AG08396 (cell line): Measurements from ENCODE around the gene IP6K1.
A peak's percentile ranks its signal among the peaks of the same experiment; 100 is the strongest.
"Not testable (repeated sequence)": the region's sequence is repeated elsewhere in the genome, so short reads cannot be mapped to it uniquely, and the experiment has no call there.

Experiments used
- DNase-seq: peaks from one replicate; pipeline ENCODE4 v3.0.0; 2012; ENCODE audit warnings: low spot score, mixed read lengths

Gene IP6K1

DNA sequence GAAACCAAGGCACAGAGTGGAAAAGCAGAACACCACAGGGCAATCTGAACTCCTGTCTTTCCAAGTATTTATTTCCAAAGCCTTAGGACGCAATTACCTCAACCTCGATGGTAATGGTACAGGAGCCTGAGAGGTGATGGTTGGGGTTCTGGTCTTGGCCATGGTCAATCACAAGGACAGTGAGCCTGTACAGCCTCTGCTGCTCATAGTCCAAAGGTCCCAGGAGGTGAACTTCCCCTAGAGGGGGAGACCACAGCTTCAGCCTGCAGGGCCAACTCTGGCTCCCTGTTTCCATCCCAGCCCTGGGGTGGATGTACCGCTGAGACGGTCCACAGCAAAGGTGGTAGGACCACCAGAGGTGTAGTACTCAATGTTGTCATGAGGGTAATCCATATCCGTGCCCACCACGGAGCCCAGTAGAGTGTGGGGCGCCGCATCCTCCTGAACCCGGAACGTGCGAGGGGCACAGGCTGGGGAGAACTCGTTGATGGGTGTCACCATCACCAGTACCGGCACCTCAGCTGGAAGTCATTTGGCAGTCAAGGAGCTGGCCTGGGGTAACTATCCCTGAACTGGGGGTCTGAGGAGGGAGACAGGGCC lies 7.2 kb upstream of the IP6K1 start:
- DNase-seq: no peak

DNA sequence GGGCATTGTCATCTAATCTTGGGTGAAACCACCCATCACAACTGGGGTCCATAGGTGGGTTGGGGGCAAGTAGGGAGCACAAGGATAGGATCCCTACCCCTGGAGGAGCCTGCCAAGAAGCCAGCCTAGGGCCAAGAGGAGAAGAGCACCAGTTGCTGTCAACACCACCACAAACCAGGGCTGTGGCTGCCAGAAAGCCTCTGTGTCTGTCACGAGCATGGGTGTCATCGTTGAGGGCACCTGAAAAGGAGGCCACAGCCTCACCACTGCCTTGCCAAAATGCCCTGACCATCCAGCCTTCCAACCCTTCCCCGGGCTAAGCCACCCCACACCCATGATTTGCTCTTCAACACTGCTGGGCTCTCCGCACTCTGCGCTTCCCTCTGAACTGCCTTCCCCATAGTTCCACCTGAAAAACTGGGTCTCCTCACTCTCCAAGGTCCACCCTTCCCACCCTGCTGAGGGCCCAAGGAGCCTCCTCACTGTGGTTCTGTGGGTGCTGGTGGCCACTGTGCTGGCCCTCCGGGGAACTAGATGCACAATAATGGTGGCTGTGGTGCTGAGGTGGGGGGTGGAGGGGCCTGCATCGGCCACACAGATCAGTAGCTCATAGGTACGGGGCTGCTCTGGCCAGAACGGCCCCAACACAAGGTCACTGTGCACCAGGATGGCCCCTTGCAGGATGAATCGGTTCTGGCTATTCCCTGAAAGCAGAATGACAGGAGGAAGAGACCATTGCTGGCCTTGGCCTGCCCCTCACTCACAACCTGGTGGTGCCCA lies 6.2 kb upstream of the IP6K1 start:
- DNase-seq: no peak

DNA sequence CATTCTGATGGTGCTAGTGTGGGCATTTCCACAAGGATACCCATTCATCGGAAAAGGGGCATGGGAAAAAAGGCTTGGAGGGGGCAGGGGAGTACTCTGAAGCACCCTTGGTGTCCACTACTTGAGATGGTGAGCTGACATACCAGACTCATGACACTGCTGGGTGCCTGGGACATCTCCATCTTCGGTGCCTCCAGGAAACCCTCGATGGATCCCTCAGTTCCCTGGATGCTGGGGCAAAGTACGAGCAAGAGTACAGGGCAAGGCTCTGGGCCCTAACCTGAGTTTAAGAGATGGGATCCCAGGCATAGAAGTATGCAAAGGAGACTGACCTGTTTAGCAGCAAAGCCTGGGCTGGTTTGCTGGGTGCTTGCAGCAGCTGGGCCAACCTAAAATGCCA lies 5.2 kb upstream of the IP6K1 start:
- DNase-seq: no peak

DNA sequence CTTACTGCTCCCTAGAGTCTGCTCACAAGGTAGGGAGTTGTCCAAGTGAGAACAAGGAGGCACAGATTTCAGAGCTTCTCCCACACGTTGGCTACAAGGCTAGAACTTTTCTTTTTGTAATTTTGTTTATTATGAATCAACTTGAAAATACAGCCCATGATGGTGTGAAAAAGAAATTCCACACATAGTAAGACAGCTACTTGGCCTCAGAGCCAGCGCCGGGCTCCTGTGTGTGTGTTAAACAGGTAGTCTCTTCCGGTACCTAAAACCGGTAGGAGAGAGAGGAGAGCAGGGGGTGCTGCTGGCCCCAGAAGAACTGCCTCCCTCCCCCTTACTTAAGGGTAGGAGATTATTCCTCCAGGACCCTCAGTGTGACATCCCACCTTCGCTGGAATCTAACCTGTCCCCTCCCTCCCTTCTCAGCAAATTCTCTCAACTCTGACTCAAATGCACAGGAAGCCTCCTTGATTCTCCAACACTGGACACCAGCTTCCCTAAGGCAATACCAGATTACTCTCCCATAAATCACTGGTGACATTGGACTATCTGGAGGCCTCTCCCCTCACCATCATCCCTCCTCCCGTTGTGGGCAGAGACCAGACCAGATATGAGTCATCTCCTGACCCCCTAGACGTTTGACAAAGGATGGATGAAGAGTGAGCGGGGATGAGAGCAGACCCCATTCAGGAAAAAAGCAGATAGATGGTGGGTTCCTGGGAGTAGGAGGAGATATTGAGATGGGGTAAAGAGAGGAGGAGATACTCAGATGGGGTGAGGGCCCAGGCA lies 4.5 kb upstream of the IP6K1 start:
- DNase-seq: no peak

DNA sequence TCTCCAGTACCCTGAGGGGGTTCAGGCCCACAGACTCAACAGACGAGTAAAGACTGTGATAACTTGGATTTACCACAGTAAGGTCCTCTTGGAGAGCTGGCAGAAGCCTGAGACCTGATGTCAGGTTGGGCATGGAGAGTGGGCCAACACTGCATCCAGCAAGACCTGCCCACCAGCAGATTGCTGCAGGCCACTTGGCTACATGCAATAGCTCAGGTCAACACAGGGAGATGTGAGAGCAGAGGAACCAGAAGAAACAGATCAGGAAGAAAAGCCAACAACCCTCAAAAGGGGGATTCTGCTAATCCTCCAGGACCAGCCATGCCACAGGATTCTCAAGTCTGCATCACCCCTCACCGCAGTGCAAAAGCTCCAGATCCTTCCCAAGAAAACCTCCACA lies 1.7 kb upstream of the IP6K1 start:
- no peak for DNase-seq

DNA sequence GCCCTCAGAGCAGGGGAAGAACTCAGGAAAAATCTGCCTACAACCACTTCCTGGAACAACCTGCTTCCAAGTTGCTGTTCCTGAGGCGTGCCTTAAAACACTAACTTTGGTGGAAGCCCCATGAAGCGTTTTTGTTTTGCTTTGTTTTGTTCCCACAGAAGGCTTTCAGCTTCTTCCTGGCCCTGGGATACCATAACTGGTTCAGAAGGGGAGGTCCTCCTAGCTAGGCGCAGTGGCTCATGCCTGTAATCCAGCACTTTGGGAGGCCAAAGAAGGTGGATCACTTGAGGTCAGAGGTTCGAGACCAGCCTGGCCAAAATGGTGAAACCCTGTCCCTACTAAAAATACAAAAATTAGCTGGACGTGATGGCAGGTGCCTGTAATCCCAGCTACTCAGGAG lies 1.2 kb upstream of the IP6K1 start:
- DNase-seq: no peak

DNA sequence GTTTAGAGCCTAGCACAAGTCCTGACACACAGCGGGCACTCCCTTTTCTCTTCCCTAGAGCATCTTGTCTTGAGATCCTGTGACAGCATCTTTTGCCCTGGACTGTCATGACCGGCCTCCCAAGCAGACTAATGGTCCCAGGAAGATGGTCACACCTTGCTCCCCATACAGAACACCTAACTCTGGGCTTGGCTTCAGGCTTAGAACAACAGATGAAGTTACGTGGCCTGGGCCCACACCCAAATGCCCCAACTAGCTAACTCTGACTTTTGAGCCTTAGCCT lies 781 bp upstream of the IP6K1 start:
- no peak for DNase-seq

DNA sequence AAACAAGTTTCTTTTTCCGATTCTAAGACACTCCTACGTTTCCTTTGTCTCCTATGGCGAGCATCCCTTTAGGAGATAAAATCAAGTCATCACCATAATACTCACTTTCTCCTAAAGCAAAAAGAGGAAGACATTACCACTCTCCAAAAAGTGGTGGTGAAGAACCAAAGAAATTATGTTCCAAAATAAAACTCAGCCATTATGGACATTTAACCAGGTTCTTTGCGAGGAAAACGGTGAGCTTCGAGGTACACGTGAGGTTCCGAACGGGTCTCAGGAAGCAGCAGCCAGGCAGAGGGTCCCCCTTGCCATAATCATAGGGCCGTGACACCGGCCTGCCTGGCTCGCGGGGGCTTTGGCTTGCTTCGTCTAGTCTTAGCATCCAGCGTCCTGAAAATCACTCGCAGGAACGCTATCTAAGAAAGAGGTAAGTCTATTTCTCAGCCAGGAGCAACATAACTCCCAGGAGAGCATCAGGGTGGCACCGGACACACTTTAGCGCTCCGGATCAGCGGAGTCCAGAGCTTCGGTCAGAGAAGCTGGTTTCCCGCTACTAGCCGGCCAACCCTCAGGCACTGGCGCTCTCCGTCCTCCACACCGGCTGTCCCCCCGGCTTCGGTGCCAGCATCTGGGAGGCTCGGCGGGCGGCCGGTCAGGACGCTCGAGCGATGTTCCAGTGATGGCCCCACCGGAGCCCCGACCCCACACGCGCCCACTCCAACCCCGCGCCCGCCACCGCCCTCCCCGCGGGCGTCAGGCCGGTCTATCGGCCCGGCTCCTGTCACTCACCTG lies 581 bp downstream of the IP6K1 start:
- DNase-seq: peak; percentile 53

DNA sequence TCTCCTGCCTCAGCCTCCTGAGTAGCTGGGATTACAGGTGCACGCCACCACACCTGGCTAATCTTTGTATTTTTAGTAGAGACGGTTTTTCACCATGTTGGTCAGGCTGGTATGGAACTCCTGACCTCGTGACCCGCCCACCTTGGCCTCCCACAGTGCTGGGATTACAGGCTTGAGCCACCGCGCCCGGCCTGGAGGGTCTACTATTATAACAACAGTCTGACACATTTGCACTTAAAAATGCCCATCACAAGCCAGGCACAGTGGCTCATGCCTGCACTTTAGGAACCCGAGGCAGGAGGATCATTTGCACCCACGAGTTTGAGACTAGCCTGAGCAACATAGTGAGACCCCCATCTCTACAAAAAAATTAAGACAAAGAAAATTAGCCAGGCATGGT lies 4.1 kb downstream of the IP6K1 start:
- DNase-seq: not testable (repeated sequence)

DNA sequence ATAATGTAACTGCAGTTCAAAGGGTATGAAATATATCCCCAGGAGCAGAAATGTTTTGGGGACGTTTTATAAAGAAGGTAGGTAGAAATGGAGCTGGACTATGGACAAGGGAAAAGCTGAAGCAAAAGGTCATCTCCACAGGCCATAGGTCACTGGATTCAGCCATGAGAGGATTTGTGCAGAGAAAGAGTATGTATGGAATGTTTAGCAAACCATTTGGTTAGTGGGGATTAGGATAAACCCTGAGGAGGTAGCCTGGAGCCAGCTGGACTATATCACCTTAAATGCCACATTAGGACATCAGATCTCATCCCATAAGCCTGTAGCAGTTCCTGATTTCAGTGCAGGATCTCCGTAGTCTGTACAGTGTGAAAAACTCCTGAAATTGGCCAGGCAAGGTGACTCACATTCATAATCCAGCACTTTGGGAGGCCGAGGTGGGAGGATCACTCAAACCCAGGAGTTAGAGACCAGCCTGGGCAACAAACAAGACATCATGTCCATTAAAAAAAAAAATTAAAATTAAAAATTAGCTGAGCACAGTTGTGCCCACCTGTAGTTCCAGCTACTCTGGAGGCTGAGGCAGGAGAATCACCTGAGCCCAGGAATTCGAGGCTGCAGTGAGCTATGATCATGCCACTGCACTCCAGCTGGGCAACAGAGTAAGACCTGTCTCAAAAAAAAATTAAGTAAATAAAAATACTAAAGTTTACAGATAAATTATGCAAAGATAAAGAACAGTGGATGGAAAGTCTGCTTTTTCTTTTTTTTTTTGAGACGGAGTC lies 4.7 kb downstream of the IP6K1 start:
- no peak for DNase-seq

DNA sequence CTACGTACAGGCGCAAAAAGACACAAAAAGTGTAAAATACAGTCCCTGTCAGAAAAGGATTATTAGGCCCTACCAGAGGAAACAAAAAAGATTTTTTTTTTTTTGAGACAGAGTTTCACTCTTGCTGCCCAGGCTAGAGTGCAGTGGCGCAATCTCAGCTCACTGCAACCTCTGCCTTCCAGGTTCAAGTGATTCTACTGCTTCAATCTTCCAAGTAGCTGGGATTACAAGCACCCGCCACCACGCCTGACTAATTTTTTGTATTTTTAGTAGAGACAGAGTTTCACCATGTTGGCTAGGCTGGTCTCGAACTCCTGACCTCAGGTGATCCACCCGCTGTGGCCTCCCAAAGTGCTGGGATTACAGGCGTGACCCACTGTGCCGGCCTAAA lies 5.4 kb downstream of the IP6K1 start:
- not testable (repeated sequence) for DNase-seq

DNA sequence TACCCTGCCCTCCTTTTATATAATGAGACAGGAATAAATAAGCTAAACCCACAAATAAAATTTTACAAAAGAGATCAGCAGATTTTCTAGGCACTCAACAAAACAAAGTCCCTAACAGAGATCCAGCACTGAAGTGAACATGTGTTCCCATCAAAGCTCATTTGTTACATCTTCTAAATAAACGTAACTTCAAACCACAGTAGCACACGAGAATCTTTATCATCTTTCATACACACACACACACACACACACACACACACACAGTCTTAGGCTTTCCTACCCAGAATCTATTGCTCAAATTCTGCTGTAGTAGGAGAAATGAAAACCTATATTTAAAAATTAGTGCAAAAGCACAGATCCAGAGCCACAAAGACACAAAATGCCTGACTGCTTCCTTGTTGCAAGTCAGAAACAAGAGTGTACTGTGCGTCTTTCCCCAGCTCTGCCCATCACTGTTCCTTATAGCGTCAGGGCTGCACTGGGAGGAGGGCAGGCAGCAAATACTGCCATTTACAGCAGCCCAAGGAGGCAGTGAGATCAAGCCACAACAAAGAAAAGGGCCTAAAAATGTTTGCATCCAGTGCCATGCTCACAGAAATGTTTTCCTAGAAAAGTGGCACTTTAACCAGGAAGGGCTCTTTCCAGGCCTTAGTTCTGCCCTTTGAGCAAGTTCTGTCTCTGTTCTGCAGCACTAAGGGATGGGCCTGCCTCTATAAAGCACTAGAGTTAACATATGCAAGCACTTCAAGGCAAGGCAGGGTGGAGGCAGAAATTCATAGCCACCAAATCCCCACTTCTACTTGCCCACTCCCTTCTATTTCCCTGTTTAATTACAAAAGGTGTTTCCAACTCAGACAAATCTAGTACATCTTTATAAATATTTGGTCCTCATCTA lies 6.0 kb downstream of the IP6K1 start:
- no peak for DNase-seq

DNA sequence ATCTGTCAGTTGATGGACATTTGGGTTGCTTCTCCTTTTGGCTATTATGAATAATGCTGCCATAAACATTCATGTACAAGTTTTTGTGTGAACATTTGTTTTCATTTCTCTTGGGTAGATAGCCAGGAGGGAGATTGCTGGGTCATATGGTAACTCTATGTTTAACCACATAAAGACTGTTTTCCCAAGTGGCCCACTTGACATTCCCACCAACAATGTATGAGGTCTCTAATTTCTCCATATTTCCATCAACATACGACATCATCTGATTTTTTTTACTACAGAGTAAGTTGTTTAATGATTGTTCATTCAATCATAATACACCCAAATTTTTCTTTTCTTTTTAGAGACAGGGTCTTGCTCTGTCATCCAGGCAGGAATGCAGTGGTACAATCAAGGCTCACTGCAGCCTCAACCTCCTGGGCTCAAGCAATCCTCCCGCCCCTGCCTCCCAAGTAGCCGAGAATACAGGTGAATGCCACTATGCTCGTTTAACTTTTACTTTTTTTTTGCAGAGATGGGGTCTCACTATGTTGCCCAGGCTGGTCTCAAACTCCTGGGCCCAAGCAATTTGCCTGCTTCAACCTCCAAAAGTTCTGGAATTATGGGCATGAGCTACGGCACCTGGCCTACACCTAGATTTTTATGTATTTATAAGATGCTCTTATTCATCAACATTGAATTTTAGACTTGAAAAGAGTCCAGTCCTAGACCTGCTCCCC lies 6.8 kb downstream of the IP6K1 start:
- no peak for DNase-seq

DNA sequence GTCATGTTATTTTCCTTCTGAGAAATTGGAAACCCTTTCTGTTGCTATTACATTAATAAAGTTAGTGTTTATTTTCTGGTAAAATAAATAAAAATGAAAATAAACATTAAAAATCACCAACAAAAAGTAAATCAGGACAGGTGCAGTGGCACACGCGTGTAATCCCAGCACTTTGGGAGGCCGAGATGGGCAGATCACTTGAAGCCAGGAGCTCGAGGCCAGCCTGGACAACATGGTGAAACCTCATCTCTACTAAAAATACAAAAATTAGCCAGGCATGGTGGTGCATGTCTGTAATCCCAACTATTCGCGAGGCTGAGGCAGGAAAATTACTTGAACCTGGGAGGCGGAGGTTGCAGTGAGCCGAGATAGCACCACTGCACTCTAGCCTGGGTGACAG lies 10.2 kb downstream of the IP6K1 start:
- not testable (repeated sequence) for DNase-seq

DNA sequence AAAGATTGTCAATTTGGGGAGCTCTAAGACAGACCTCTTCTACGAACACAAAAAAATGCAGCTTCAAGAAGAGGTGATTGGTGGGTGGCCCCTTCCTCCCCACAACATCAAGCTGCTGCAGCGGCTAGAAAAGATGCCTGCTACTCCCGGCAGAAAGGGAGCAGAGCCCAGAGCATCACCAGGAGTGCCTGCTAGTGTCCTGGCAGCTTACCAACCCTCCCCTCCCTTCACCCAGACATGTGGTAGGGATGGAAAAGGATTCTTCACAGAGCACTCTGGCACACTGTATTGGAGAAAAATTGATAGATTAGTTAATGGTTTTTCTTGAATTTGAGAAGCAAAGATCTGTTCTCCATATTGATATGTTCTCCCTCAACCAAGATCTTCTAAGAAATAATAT lies 10.8 kb downstream of the IP6K1 start:
- no peak for DNase-seq

DNA sequence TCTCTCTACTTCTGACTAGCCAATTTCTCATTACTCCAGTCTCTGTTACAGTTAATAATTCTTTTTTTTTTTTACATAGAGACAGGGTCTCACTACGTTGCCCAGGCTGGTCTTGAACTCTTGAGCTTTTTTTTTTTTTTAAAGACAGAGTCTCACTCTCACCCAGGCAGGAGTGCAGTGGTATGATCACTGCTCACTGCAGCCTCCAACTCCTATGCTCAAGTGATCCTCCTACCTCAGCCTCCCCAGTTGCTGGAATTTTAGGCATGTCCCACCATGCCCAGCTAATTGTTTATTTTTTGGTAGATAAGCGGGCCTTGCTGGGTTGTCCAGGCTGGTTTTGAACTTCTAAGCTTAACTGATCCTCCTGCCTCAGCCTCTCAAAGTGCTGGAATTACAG lies 13.6 kb downstream of the IP6K1 start:
- no peak for DNase-seq

DNA sequence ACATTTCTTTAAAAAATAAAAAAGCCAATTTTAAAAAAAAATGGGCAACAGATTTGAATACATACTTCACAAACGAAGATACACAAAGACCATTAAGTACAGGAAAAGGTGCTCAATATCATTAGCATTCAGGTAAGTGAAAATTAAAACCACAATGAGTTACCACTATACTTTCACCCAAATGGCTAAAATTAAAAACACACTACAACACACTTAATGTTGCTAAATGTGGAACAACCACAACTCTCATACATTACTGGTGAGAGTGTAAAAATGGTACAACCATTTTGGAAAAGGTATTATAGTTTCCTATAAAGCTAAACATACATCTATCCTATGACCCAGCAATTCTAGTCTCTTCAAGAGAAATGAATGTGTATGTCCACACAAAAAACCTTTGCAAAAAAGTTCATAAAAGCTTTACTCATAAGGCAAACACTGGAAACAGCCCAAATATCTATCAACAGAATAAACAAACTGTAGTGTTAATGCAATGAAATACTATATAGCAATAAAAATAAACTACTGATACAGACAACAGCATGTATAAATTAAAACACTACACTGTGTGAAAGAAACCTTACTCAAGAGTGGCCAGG lies 14.9 kb downstream of the IP6K1 start:
- no peak for DNase-seq

DNA sequence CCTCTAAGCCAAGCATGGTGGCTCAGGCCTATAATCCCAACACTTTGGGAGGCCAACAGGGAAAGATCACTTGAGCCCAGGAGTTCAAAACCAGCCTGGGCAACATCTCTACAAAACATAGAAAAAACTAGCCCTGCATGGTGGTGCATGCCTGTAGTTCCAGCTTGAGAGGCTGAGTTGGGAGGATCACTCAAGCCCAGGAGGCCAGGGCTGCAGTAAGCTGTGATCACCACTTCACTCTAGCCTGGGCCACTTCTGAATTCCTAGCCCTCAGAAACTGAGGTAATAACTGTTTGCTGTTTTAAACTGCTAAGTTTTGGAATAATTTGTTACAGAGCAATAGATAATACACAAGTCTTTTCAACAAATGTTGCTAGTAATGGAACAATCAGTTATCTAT lies 16.4 kb downstream of the IP6K1 start:
- no peak for DNase-seq

DNA sequence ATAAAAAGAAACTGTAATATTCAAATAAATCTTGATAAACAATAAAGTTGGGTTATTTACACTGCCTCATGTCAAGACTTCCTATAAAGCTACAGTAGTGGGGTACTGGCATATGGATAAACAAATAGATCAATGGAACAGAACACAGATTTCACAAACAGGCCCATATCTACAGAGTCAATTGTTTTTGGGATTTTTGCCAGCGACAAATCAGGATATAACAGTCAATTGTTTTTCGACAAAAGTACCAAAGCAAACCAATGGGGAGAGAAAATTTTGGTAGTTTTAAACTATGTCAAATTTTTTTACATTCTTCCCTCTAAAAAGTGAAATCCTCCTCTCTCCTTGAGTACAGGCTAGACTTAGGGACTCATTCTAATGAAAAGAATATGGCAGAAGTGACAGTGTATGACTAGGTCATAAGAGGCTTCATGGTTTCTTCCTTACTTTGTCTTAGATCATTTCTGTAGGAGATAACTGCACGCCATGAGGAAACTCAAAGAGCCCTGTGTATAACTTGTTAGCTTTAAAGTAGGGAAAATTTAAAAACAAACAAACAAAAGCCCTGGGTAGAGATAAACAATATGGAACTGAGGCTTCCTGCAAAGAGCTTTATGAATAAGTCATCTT lies 16.9 kb downstream of the IP6K1 start:
- no peak for DNase-seq
